Stimulated activated CD4-positive, alpha-beta T cell treated with anti-CD3 and anti-CD28 coated beads, Interleukin-2, amount 100 ng/mL, for 24 hours (primary cell): ENCODE measurements around the gene KDM2A.
A peak's percentile ranks its signal among the peaks of the same experiment; 100 is the strongest.

Experiments
- DNase-seq, 2 donors: peaks; one replicate each; pipeline ENCODE4 v3.0.0-alpha.2; 2020

The KDM2A gene

GRCh38 chr11:67239783-67240575 lies 120.9 kb downstream of the KDM2A start:
- DNase-seq: peak; percentile 95 to 96

GRCh38 chr11:67240576-67241389 lies 121.7 kb downstream of the KDM2A start:
- peak; percentile 85 for DNase-seq

- no peak for DNase-seq
Measured at GRCh38 chr11:67242548-67242947, 123.5 kb downstream of the KDM2A start.

GRCh38 chr11:67243051-67243450 lies 124.0 kb downstream of the KDM2A start:
- DNase-seq: no peak

- no peak for DNase-seq
Measured at GRCh38 chr11:67245046-67245445, 126.0 kb downstream of the KDM2A start.

- no peak for DNase-seq
Measured at GRCh38 chr11:67247946-67248550, 129.0 kb downstream of the KDM2A start.

GRCh38 chr11:67248653-67249052 lies 129.6 kb downstream of the KDM2A start:
- no peak for DNase-seq

GRCh38 chr11:67250059-67251043 lies 131.3 kb downstream of the KDM2A start:
- DNase-seq: no peak

- no peak for DNase-seq
Measured at GRCh38 chr11:67251841-67252240, 132.8 kb downstream of the KDM2A start.

GRCh38 chr11:67252831-67253239 lies 133.8 kb downstream of the KDM2A start:
- no peak for DNase-seq

GRCh38 chr11:67253872-67254624 lies 135.0 kb downstream of the KDM2A start:
- DNase-seq: no peak

- no peak for DNase-seq
Measured at GRCh38 chr11:67254798-67255197, 135.7 kb downstream of the KDM2A start.

- no peak for DNase-seq
Measured at GRCh38 chr11:67255353-67255752, 136.3 kb downstream of the KDM2A start.

GRCh38 chr11:67255864-67256263 lies 136.8 kb downstream of the KDM2A start:
- DNase-seq: no peak

- no peak for DNase-seq
Measured at GRCh38 chr11:67256477-67257135, 137.5 kb downstream of the KDM2A start.

GRCh38 chr11:67260406-67260805 lies 141.3 kb downstream of the KDM2A start:
- DNase-seq: no peak

GRCh38 chr11:67260885-67261639 lies 142.0 kb downstream of the KDM2A start:
- DNase-seq: peak; percentile 57 to 75

- DNase-seq: no peak
Measured at GRCh38 chr11:67261640-67261945, 142.5 kb downstream of the KDM2A start.

GRCh38 chr11:67261946-67262681 lies 143.1 kb downstream of the KDM2A start:
- no peak for DNase-seq
